ENCODE measurements around the gene KLK12.

KLK12 gene

DNA sequence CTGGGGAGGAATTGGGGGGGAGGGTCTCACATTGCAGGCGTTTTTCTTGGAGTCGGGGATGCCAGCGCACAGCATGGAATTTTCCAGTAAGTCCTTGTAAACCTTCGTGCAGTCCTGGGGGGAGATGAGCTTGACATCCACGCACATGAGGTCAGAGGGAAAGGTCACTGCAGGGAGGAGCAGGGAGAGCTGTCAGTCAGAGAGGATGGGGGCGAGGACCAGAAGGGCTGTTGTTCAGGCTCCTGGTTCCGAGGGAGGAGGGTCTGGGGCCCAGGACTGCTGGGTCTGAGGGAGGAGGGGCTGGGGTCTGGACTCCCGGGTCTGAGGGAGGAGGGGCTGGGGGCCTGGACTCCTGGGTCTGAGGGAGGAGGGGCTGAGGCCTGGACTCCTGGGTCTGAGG lies 55.0 kb downstream of the KLK12 start:
- DNase-seq: no peak

All from NCI-H2029 (cell line).